IPS-18a (cell line): ENCODE results near the gene UTP15.
A peak's percentile ranks its signal among the peaks of the same experiment; 100 is the strongest.

ENCODE experiments used
- H3K27ac ChIP-seq: one replicate; pipeline ENCODE4 v1.5.1; 2013; ENCODE audit warnings: low read length
- H3K27me3 ChIP-seq: one replicate; pipeline ENCODE4 v1.6.1; 2013; ENCODE audit warnings: mild to moderate bottlenecking, low read length; ENCODE audit not compliant: control insufficient read depth, insufficient read depth
- H3K36me3 ChIP-seq: one replicate; pipeline ENCODE4 v1.6.1; 2013; ENCODE audit warnings: low read depth, low read length; ENCODE audit not compliant: control insufficient read depth
- H3K4me1 ChIP-seq: one replicate; pipeline ENCODE4 v1.6.1; 2013; ENCODE audit warnings: low read depth, low read length; ENCODE audit not compliant: control insufficient read depth
- H3K4me3 ChIP-seq: one replicate; pipeline ENCODE4 v1.5.1; 2013; ENCODE audit warnings: low read length
- H3K9ac ChIP-seq: one replicate; pipeline ENCODE4 v1.6.1; 2013; ENCODE audit warnings: mild to moderate bottlenecking, low read length, moderate library complexity
- H3K9me3 ChIP-seq: one replicate; pipeline ENCODE4 v1.6.1; 2013; ENCODE audit warnings: low read depth, low read length; ENCODE audit not compliant: control insufficient read depth

UTP15 gene, protein sequence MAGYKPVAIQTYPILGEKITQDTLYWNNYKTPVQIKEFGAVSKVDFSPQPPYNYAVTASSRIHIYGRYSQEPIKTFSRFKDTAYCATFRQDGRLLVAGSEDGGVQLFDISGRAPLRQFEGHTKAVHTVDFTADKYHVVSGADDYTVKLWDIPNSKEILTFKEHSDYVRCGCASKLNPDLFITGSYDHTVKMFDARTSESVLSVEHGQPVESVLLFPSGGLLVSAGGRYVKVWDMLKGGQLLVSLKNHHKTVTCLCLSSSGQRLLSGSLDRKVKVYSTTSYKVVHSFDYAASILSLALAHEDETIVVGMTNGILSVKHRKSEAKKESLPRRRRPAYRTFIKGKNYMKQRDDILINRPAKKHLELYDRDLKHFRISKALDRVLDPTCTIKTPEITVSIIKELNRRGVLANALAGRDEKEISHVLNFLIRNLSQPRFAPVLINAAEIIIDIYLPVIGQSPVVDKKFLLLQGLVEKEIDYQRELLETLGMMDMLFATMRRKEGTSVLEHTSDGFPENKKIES

GRCh38 chr5:73565139-73565968 lies at the start of gene UTP15, which contains the start of gene ANKRA2:
TSS of gene UTP15 (plus strand) at chr5:73565743. CDS start at chr5:73567345, 1,602 bp downstream.
TSS of gene ANKRA2 (minus strand) at chr5:73565639. CDS start at chr5:73562881, 2,758 bp downstream.
- no peaks in the 10 kb centered on the region for H3K9me3 ChIP-seq
- H3K4me3 ChIP-seq = peak within 1 kb of the TSS; percentile 98
- no peaks in the 10 kb centered on the region for H3K27me3 ChIP-seq
- H3K27ac ChIP-seq = peak within 1 kb of the TSS; percentile 83
- peak within 1 kb of the TSS; percentile 96 for H3K9ac ChIP-seq
- H3K36me3 ChIP-seq = peaks cover 20% of the 10 kb centered on the region
- peaks cover 3% of the 10 kb centered on the region for H3K4me1 ChIP-seq

DNA sequence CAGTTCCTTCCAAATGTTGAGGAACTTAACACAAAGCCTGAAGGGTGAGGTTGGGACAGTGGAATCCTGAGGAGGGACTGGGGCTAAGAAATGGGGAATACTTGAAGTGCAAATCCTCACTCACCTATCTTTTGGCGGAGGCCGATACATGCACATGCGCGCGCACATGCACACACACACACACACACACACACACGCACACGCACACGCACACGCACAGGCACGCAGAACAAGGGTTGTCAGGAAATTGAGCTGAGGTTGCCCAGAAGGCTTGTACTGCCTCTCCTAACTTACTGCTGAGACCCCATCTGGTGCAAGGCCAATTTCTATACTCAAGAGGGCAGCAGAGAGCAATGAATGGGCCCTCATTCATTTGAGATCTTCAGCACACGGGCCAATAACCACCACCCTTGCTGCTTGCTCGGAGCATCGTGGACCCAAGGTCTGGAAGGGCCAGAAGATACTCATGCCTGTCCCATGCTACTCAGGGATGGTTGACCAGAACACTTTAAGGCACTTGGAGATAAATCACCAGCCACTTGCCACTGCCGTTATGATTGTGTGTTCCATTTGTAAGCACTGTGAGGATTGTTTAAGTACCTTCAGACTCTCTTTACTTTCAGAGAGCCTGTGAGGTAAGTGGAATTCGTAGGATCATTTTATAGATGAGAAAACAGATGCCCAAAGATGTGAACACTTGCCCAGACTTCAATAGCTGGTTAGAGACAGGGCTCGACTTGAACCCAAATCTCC lies 45.8 kb upstream of the UTP15 start:
- Histone ChIP-seq H3K9ac (no peak overlapping the region), H3K4me1 (no peaks in the 10 kb centered on the region), H3K36me3 (no peaks in the 10 kb centered on the region), H3K9me3 (no peaks in the 10 kb centered on the region), H3K27me3 (no peaks in the 10 kb centered on the region), H3K27ac (no peak overlapping the region), H3K4me3 (peak overlapping the region; percentile 22)

GRCh38 chr5:73522989-73523388 lies 42.6 kb upstream of the UTP15 start:
- H3K9ac ChIP-seq = no peak overlapping the region
- no peaks in the 10 kb centered on the region for H3K9me3 ChIP-seq
- no peaks in the 10 kb centered on the region for H3K27me3 ChIP-seq
- H3K27ac ChIP-seq = no peak overlapping the region
- H3K4me1 ChIP-seq = no peaks in the 10 kb centered on the region
- H3K36me3 ChIP-seq = no peaks in the 10 kb centered on the region
- H3K4me3 ChIP-seq = no peak overlapping the region

DNA sequence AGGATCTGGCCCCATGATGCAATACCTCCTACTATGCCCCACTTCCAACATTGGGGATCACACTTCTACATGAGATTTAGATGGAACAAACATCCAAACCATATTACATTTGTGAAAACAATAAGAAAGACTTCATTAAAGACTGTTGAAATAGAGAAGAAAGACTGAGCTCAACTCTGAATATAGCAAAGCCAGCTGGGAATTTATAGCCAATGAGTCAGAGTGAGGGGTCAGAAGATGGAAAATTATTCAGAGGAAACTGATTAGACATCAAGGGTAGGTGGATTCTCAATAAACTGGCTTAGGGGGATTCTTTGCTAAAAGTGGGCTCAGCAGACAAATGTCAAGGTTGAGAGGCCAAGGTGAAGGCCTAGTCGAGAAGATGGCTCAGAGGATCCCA lies 41.7 kb upstream of the UTP15 start:
- no peak overlapping the region for H3K9ac ChIP-seq
- no peak overlapping the region for H3K4me3 ChIP-seq
- H3K27me3 ChIP-seq = no peaks in the 10 kb centered on the region
- H3K36me3 ChIP-seq = no peaks in the 10 kb centered on the region
- peaks cover 3% of the 10 kb centered on the region for H3K4me1 ChIP-seq
- no peak overlapping the region for H3K27ac ChIP-seq
- no peaks in the 10 kb centered on the region for H3K9me3 ChIP-seq

GRCh38 chr5:73525606-73526203 lies 39.8 kb upstream of the UTP15 start:
- no peaks in the 10 kb centered on the region for H3K36me3 ChIP-seq
- H3K4me3 ChIP-seq = no peak overlapping the region
- no peak overlapping the region for H3K27ac ChIP-seq
- peaks cover 6% of the 10 kb centered on the region for H3K4me1 ChIP-seq
- no peaks in the 10 kb centered on the region for H3K9me3 ChIP-seq
- no peak overlapping the region for H3K9ac ChIP-seq
- H3K27me3 ChIP-seq = no peaks in the 10 kb centered on the region

GRCh38 chr5:73528248-73528647 lies 37.3 kb upstream of the UTP15 start:
- no peaks in the 10 kb centered on the region for H3K27me3 ChIP-seq
- no peak overlapping the region for H3K4me3 ChIP-seq
- peaks cover 5% of the 10 kb centered on the region for H3K9me3 ChIP-seq
- no peak overlapping the region for H3K27ac ChIP-seq
- H3K4me1 ChIP-seq = peaks cover 6% of the 10 kb centered on the region
- H3K9ac ChIP-seq = no peak overlapping the region
- no peaks in the 10 kb centered on the region for H3K36me3 ChIP-seq

DNA sequence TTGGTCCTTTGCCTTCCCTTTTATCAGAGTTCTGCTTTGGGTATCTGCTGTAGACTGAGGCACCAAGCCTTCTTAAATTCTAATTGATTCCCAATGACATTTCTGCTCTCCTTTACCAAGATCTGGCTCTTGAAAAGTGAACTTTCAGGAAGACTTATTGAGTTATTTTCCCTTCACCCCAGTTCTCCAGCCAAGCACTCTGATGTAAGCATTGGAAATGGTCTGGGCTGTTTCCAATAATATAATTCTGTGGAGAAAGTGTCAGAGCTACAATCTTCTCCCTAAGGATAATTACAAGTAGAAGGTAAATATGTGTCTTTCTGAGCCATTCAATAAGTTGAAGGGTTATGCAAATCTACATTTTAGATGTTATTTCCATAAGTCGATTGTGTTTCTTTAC lies 36.5 kb upstream of the UTP15 start:
- Histone ChIP-seq H3K27ac (no peak overlapping the region), H3K27me3 (no peaks in the 10 kb centered on the region), H3K4me1 (peaks cover 6% of the 10 kb centered on the region), H3K36me3 (no peaks in the 10 kb centered on the region), H3K9me3 (peaks cover 5% of the 10 kb centered on the region), H3K9ac (no peak overlapping the region), H3K4me3 (no peak overlapping the region)

DNA sequence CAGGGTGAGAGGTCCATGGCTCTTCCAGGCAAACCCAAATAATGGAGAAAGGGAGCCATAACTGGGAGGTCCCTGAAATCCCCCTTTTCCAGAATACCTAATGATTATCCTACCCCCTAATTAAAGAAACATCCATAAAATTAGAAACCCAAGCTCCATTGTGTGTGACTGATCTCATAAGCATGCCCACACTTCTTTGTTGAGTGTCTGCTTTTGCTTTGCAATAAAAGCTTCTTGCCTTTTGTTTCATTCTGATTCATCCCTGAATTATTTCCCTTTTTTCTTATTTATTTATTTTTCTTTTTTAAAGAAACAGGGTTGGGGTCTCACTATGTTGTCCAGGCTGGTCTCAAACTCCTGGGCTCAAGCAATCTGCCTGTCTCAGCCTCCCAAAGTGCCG lies 34.2 kb upstream of the UTP15 start:
- no peaks in the 10 kb centered on the region for H3K36me3 ChIP-seq
- H3K27ac ChIP-seq = no peak overlapping the region
- H3K4me1 ChIP-seq = peaks cover 6% of the 10 kb centered on the region
- peaks cover 5% of the 10 kb centered on the region for H3K9me3 ChIP-seq
- H3K4me3 ChIP-seq = no peak overlapping the region
- no peak overlapping the region for H3K9ac ChIP-seq
- no peaks in the 10 kb centered on the region for H3K27me3 ChIP-seq

DNA sequence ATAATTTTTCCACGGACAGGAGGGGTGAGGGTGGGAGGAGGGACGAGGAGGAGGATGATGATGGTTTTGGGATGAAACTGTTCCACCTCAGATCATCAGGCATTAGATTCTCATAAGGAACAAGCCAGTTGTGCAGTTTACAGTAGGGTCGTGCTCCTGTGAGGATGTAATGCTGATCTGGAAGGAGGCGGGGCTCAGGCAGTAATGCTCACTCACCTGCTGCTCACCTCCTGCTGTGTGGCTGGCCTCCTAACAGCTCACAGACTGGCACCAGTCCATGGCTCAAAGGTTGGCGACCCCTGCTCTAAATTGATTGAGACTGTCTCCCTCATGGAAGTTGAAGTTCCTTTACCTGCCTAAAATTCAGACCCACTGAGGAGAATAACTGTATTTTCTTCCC lies 33.3 kb upstream of the UTP15 start:
- Histone ChIP-seq H3K36me3 (no peaks in the 10 kb centered on the region), H3K4me1 (peaks cover 6% of the 10 kb centered on the region), H3K9ac (no peak overlapping the region), H3K9me3 (peaks cover 5% of the 10 kb centered on the region), H3K4me3 (no peak overlapping the region), H3K27me3 (no peaks in the 10 kb centered on the region), H3K27ac (no peak overlapping the region)

DNA sequence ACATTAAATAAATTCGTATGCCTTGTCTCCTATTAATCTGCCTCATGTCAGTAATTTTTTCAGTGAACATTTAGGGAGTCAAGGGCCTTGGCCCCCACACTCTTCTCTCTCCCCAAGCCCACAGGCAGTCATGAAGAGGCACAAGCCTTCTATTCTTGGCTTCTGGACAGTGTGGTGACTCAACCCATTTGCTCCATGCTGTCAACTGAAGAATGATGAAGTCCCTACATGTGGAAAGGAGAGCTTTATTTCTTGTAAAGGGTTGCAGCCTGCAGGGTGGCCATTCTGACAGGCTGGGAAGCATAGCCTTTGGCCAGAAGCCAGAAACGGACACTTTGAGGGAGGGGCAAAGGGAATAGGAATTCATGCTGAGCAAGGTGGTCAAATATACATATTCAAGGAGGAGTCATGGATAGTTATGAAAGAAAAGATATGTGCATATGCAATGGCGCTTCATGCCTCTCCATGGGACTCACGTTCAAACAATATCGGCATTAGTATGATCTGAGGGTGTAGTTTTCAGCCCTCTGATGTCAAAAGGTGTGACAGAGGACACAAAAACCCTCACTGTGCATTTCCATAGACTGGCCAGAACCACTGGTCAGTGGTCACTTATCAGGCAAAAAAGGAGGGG lies 31.4 kb upstream of the UTP15 start:
- no peaks in the 10 kb centered on the region for H3K27me3 ChIP-seq
- peaks cover under 1% of the 10 kb centered on the region for H3K4me1 ChIP-seq
- no peak overlapping the region for H3K27ac ChIP-seq
- H3K9ac ChIP-seq = no peak overlapping the region
- peaks cover 5% of the 10 kb centered on the region for H3K9me3 ChIP-seq
- no peaks in the 10 kb centered on the region for H3K36me3 ChIP-seq
- H3K4me3 ChIP-seq = no peak overlapping the region
